ENCODE data around the gene ADSS1.

The ADSS1 gene

DNA sequence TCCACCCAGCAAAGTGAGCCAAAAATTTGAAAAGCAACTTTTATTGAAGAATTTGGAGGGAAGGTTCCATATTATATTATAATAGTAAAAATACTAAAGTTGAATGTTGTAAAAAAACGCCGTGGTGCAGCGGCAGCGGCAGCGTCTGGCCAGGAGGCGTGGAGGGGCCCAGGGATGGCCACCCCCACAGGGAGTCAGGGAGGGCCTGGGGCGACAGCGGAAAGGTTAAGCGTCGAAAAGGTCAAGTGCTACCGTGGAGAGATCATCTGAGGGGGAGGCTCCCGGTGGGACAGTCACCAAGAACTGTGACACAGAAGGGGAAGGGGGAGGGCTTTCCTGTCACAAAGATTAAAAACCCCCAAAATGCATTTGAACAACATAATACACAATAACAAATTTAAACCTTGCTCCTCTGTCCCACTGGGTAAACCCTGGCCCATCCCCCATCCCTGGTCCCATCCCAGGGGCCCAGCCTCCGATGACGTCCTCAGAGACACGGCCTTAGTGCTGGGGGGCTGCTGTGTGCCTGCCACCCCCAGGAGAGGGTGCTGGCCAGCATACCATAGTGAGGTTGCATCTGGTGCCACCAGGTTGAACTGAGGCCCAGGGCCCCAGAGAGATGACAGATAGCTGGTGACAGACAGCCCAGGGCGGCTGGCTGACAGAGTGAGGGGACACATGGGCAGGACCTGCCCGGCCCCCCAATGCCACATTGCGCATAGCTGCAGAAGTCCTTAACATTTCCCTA is 45.5 kb downstream of the ADSS1 start:
- no peak for DNase-seq (ENCODE audit: low spot score)

- DNase-seq (ENCODE audit: low spot score) = no peak
Measured at GRCh38 chr14:104770072-104770579, 46.1 kb downstream of the ADSS1 start.

DNA sequence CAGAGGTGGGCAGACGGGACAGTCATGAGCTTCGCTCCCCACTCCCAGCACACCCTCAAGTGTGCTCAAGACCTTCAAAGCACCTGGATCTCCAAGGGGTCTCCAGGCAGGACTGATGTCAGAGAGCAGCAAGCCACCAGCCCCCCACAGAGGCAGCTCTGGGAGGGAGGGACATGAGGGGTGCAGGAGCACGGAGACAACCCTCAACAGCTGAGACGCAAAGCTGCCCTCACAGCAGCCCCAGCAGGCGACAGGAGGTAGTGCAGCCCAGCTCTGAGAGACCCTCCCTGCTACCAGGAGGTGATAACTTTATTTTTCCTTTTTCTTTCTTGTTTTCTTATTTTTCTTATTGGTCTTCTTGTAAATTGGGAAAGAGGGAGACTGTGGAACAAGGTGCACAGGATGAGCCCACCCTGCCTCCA is 46.8 kb downstream of the ADSS1 start:
- peak; percentile 43 for DNase-seq (ENCODE audit: low spot score)

GRCh38 chr14:104771374-104771773 is 47.3 kb downstream of the ADSS1 start:
- no peak for DNase-seq (ENCODE audit: low spot score)

- DNase-seq (ENCODE audit: low spot score) = no peak
Measured at GRCh38 chr14:104771918-104772706, 48.1 kb downstream of the ADSS1 start.

GRCh38 chr14:104772707-104773504 is 48.9 kb downstream of the ADSS1 start:
- DNase-seq (ENCODE audit: low spot score) = no peak

DNA sequence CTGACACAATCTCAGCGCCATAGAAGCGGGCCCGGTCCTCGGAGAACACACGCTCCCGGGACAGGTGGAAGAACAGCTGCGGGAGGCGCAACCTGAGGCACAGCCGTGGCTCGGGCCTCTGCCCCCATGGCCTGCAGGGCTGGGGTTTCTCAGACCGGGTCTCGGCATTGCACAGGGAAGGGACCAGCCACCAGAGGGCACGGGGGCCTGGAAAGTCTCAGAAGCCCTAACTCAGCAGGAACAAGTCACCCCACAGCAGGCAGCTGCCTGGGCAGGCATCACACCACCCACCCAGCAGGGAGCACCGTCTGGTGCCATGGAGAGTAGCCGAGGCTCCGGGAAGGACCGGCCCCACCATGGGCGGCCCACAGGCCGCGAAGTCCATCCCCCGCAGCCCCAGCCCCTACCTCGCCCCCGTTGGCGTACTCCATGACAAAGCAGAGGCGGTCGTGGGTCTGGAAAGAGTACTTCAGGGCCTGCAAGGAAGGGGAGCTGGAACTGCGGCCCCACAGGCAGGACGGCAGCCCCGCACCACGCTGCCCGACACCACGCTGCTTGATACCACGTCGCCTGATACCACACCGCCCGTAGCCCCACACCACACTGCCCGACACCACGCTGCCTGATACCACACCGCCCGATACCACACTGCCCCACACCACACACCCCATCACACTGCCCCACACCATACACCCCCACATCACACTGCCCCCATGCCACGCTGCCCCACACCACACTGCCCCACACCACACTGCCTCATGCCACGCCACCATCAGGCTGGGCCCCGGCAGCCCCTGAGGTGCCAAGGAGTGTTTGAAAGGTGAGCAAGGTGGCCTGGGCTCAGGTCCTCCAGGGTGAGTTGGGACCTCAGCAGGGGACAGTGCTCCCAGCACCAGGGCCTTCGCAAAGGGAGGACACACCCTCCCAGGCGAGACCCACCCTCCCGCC is 49.8 kb downstream of the ADSS1 start:
- DNase-seq (ENCODE audit: low spot score) = no peak

GRCh38 chr14:104774453-104775072 is 50.5 kb downstream of the ADSS1 start:
- no peak for DNase-seq (ENCODE audit: low spot score)

- DNase-seq (ENCODE audit: low spot score) = no peak
Measured at GRCh38 chr14:104775073-104775489, 51.1 kb downstream of the ADSS1 start.

DNA sequence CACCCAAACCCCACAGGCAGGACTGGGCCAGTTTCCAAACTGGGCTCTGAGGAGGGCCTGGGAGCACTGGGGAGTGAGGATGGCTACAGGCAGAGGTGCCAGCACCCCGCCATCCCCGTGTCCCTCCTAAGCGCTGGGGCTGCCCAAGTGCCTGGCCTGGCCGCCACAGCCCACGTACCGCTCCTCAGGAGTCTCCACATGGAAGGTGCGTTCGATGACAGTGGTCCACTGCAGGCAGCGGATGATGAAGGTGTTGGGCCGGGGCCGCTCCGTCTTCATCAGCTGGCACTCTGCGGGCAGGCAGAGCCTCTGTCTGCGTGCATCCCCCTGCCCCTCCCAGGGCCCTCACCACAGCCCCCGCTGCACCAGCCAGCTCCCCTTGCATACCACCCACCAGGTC is 52.5 kb downstream of the ADSS1 start:
- no peak for DNase-seq (ENCODE audit: low spot score)

DNA sequence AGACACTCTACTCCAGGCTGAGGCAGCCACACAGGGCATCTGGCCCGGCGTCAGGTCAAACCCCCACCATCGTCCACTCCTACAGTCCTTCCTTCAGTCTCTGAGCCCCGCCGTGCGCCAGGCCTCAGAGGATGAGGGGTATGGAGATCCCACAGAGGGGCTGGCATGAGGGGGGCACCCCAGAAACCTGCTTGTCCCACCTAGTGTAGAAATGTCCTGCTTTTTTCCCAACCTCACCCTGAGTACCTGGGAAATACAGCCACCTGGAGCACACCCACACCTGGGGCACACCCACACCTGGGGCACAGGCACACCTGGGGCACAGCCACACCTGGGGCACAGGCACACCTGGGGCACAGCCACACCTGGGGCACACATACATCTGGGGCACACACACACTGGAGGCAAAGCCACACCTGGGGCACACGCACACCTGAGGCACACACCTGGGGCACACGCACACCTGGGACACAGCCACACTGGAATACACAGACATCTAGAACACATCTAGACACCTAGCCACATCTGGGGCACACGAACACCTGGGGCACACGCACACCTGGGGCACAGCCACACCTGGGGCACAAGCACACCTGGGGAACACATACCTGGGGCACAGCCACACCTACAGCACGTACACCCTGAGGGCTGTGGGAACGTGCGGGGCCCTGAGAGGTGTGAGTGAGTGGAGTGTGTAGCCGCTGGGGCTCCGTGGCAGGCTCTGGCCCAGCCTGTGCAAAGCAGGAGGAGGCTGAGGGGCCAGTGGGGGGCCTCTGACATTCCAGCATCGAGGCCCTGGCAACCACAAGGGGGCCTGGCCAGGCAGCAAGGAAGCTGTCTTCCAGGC is 53.2 kb downstream of the ADSS1 start:
- no peak for DNase-seq (ENCODE audit: low spot score)

DNA sequence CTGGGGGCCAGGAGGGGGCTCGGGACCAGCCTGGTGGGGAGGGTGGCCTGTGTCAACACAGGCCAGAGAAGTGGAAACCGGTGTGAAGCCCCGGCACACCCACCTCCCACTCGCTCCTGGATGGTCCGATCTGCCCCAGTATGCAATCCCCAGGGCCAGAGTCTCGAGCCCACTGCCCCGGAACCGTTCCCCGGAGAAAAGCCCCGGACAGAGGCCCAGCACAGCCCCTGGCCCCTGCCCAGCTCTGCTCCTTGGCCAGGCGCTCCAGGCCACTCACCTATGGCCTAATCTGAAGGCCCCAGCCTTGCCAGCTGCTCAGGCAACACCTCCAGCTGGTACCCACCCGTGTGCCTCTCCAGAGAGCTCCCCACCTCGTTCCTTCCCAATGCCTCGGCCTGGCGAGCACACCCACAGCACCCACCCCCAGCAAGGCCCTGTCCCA is 53.8 kb downstream of the ADSS1 start:
- no peak for DNase-seq (ENCODE audit: low spot score)

- DNase-seq (ENCODE audit: low spot score) = no peak
Measured at GRCh38 chr14:104778694-104779331, 54.8 kb downstream of the ADSS1 start.

DNA sequence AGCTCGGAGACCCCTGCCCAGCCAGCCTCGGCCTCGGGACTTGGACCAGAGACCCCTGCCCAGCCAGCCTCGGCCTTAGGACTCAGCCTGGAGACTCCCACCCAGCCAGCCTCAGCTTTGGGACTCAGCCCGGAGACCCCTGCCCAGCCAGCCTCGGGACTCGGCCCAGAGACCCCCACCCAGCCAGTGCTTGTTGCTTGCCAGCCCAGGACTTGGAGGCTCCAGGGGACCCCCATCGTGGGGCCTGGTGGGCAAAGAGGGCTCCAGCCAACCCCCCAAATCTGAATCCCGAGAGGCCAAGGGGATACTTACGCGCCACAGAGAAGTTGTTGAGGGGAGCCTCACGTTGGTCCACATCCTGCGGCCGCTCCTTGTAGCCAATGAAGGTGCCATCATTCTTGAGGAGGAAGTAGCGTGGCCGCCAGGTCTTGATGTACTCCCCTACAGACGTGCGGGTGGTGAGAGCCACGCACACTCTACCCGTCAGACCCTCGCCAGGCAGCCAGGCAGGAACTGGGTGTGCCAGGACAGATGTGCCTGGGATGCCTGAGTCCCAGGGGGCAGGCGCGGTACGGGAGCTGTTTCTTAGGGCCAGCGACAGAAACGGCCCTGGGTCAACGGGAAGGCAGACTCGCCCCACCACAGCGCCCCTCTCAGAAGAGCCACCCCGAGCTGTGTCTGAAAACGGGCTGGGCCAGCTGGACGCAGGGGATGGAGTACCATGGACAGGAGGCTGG is 55.9 kb downstream of the ADSS1 start:
- DNase-seq (ENCODE audit: low spot score) = no peak

DNA sequence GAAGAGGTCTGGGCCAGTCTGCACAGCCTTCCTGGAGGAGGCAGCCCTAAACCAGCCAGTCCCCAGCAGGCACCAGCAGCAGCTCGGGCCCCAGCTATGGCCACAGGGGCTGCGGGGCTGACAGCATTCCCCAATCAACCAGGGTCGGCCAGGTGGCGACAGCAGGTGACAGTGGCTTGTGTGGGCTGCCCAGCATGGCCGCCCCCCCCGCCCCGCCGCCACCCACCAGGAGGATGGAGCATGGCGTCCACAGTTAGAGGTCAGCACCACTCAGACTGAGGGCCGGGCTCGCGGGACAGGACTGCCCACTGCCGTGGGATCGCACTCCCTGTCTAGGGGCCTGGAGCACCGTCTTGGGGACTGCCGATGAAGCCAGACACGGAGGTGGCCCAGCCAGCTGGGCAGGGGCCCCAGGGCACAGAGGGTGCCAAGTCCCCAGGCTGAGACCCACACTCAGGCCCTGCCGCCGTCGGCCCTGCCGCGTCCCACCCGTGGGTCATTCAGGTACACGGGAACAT is 56.5 kb downstream of the ADSS1 start:
- DNase-seq (ENCODE audit: low spot score) = no peak

GRCh38 chr14:104781271-104782077 is 57.4 kb downstream of the ADSS1 start:
- no peak for DNase-seq (ENCODE audit: low spot score)

- no peak for DNase-seq (ENCODE audit: low spot score)
Measured at GRCh38 chr14:104782086-104782807, 58.2 kb downstream of the ADSS1 start.
